GM15510 (cell line): Measurements from ENCODE around the gene RXFP4.

Source experiments
- POLR2A ChIP-seq: IDR thresholded peaks from 3 replicates; pipeline ENCODE4 v1.6.1; 2011; ENCODE audit warnings: borderline replicate concordance; ENCODE audit not compliant: insufficient read length; ENCODE audit errors: extremely low read depth

The RXFP4 gene

DNA sequence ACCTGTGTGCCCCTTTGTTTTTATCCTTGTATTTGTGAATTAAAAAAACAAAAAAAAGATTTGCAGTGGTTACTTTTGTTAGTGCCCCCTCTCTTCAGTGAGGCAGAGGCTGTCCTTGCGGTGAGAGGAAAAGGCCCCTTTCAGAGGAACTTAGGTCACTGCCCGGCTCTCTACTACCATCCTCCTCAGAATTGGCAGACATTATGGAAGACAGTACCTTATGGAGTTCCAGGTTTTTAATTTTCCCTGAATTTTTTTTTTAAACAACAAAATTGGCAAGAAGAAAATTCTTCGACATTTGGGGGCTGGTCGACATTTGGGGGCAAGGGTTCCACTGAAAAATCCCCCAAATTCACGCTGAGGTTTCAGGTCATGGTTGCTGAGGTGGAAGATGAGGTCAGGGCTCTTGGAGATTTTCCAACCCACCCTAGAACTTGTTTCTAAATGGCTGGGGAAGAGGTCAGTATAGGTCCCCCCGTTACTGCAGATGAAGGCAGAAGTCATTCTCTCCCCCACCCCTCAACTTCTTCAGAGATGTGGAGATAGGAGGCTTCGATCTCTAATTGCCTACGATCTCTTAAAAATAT, 5.3 kb downstream of the RXFP4 start:
- TF ChIP-seq POLR2A: no peak

DNA sequence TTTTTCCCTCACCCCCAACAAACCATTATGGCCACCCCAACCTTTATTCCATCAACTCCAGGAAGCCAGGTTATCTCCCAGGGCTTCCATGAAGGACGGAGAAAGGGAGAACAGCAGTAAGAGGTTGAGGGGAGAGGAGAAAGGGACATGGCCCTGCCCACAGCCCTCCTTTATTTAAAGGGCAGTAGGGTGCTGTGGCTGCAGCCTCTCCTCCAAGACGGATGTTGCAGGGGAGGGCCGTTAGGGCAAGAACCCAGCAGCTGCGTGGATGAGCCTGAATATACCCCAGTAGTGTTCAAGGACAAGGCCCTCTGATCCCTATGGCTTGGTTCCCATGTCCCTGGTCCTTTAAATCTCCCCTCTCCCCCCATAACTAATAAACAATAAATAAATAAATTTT, 5.9 kb downstream of the RXFP4 start:
- no peak for TF ChIP-seq POLR2A

DNA sequence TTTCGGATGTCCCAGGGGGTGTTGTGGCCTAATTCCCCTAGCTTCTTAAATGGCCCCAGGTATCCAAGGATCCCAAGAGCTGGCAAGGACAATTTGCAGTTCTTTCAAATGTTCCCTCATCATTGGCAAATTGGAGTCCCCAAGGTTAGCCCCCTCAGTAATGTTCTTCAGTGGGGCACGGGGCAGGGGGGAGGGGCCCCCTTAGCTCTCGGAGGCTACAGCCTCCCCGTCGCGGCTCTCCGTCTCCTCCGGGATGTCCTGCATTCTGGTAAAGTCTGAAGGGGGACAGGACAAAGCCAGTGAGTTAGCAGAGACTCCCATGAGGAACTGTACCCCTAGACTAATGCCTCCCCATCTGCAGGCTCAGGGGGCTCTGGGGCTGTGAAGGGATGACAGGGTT, 6.3 kb downstream of the RXFP4 start:
- no peak for TF ChIP-seq POLR2A

DNA sequence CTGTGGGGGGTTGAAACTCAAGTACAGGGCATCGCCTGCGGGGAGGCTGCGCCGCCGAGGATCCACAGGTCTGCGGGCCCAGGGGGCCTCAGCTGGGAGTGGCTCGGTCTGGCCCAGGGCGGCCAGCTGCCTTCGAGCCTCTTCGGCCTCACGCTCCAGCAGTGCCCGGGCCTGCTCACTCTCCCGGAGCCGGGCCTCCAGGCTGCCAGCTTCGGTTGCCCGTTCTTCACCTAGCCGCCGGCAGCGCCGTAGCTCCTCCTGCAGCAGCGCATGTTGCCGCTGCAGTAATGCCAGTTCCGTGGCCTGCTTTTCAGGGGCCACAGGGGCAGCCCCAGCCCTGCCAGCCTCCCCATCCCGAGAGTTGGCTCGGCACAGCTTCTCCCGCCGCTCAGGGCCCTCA, 9.4 kb downstream of the RXFP4 start:
- no peak for TF ChIP-seq POLR2A

DNA sequence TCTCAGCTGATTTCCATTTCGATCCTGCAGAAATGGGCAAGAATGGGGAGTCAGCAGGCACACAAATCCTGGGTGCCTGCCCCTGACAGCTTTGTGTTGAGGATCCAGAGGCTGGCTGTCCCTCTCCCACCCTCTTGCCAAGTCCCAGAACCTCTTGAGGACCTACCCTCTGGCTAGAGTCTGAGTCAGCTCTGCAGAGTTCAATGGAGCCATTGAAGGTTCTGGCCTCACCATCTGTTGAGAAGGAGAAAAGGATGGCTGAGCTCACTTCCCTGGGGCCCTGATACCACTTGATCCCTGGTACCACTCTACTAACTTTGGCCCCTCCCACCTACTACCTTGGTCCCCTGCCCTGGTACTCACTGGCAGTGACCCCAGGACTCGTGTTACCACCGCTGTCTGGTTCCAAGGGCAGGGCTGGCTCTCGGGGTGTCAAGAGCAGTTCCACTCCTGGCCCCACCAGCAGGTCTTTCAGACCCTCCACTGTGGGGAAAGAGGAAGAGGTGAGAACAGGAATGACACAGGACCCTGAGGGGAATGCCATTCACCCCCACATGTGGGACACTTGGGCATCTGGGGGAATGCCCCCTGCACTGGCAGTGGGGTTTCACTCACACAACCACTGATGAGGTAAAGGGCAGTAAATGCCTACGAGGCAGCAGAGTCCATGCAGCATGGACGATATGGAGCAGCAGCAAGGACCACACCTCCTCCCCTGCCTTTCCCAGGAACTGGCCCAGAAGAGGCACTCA, 10.5 kb downstream of the RXFP4 start:
- no peak for TF ChIP-seq POLR2A

DNA sequence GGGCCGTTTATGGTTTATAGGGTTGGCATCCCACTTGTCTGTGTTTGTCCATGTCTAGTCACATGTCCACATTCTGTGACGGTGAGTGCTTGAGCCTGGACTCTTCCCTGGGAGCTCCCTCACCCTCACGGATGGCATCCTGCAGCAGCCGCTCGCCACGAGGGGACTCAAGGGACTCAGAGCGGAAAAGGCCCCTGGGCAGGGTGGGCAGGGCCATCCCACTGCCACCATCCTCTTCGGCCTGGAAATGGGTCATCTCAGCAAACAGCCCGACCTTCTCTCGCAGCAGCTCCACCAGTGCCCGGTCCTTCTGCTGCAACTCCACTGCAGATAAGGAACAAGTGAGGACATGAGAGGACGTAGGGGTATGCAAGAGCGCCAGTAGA, 11.1 kb downstream of the RXFP4 start:
- no peak for TF ChIP-seq POLR2A

DNA sequence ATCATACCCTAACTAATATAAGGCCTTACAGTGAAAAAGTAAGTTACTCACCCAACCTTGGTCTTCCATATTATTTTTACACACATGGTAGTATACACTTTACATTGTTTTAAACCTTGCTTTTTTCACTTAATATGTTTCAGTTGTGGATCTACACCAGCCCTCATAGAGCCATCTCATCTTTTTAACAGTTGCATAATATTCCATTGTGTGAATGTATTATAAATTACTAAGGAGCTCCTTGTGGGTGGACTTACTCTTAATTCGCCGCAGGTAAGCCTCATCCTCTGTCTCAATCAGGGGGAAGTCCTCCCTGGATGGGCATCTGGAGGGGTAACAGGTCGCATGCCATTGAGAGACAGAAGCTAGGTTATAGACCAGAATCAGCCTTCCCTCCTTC, 13.2 kb downstream of the RXFP4 start:
- no peak for TF ChIP-seq POLR2A

DNA sequence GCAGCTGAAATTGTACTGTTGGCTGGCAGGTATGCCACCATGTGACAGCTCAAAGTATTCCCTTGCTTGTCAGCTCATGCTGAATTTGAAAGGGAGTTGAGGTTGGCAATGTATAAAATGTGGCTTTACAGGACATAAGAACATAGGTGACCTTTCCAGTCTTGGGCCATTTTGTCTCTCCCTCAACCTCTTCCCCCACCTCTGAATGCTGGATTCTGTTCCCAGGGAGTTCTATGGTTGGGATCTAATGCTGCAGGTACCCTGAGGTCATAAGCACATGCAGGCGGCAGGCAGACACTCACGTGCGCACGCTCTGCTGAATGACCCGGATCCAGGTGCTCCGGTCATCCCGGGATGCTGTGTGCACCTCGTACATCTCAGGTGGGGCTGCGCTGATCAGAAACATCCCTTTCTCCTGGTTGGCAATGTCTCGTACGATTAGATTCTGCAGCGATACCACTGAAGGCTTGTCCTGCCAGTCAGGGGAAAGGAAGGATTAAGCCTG, 16.0 kb downstream of the RXFP4 start:
- TF ChIP-seq POLR2A: no peak

DNA sequence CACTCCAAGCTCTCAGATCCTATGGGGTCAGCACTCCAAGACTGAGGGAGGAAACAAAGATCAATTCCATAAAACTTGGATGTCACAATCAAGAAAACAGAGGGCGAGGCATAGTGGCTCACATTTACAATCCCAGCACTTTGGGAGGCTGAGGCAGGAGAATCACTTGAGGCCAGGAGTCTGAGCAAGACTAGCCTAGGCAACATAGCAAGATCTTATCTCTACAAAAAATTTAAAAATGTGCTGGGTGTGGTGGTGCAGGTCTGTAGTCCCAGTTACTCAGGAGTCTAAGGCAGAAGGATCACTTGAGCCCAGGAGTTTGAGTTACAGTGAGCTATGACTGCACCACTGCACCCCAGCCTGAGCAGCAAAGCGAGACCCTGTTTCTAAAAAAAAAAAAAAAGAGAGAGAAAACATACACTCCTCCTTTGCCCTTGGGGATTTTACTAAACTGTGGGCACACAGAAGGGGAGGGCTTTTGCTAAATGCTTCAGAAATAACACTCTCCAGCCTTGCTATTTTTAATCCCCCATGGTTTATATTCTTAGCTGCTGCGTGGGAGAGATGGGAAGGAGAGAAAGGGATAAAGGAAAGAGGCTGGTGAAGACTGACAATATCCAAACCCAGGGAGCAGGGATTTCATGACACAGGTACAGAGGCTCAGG, 18.8 kb downstream of the RXFP4 start:
- TF ChIP-seq POLR2A: no peak

DNA sequence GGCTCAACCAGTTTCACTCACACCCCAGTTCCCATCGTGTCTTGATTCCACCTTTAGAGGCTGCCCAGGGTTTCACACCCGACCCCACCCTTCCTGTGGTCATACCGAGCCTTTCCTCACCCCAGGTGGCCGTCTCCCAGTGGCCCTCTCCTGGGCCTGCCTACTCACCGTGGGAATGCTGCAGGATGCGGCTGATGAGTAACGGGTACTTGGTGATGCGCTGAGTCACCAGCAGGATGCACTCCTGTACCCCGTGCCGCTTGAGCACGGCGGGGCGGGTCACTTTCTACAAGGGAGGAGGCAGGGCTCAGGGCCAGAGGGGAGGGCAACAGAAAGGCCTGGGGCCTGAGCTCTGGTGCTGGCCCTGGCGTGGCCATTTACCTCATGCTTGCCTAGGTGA, 20.5 kb downstream of the RXFP4 start:
- no peak for TF ChIP-seq POLR2A

DNA sequence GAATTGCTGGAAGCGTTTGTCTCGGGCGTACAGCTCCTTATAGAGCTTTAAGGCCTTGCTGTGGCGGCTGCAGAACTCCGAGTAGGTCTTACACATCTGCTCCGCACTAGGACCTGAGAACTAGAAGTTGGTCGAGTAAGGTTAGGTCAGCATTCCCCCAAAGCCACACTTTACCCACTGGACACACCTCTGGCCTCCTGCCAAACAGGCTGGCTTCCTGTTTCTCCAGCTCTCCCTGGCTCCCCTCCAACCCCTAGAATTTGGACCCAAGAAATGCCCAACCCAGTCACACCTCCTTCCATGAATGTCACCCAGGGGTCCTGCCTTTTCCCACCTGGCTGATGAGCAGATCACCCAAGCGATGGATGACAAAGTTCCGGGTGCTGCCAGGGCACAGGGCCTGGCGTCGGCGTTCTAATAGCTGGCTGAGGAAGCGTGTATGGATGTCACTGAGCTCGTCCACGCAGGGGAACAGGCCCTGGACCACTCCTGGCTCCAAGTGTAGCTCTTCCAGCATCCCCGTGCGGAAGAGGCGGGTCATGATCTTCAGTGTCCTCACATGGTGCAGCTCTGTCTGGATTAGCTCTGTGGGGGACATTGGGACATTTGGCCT, 21.3 kb downstream of the RXFP4 start:
- no peak for TF ChIP-seq POLR2A

DNA sequence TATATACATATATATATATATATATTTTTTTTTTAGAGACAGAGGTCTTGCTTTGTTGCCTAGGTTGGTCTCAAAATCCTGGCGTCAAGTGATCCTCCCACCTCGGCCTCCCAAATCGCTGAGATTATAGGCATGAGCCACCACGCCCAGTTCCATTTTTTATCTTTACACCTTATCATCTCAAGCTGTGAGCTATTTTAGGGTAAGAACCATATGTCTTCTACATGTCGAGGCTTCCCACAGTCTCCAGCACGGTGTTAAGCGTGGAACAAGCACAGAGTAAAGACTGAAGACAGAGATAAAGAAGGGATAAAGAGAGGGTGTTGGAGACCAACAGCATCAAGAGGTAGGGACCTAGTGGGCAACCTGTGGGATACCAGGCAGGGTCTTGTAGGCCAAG, 22.8 kb downstream of the RXFP4 start:
- TF ChIP-seq POLR2A: no peak

DNA sequence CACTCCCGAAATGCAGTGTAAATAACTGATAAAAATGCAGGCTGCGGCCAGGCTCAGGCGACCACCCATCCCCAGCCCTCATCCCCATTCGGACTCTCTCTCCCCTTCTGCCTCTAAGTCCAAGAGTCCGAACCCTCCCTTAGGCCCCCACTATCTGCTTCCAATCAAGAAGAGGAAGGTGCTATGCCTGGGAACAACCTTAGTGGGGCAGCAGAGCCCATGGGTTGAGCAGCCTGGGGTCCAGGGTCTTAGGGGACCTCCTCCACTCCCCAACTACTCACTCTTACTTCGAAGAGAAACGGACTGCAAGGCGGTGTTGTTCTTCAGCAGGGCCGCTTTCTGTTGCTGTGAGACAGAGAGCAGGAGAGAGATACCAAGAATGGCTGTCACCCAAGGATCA, 24.7 kb downstream of the RXFP4 start:
- TF ChIP-seq POLR2A: no peak

DNA sequence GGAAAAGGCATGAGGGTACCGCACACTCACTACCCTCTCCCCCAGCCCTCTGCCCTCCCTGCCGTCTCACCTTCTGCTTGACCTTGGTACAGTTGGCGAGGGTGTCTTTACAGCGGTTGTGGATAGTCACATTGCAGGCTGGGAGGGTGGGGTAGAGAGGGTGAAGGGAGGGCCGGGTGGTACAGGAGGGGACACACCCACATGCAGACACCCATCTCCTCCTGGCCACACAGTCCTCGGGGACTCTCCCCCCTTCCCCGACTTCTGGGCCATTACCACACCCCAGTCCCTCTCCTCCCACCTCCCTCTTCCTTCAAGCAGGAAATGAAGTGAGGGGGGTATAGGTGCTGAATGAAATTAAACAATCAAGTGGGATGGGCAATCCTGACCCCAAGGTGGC, 25.3 kb downstream of the RXFP4 start:
- TF ChIP-seq POLR2A: no peak

DNA sequence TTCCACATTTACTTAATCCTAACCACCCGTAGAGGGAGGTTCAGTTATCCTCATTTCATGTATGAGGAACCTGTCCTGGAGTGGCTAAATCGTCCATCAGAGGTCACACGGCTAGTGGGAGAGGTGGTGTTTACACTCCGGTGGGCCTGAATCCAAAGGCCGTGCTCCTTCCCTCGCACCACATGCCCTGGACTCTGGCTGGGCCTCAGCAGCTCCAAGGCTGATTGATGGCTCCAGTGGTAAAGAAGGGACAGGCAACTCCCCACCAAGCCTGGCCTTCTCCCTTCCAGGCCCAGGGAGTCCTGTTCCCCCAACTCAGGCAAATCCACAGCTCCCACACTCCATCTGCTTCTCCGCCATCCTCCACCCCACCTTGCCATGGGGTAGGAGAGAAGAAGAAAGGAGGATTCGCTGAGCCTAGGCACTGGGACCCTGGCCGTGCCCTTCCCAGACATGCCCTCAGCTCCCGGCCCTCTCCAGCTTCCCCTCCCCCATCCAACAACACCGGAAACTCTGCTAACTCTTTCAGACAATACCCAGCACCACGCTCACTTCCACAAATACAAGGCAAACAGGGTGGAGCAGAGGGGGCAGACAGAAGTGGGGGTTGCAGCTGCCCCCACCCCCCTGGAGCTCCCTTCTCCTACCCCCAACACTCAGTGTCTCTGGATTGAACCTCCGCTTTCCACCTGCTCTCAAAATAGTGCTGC, 26.1 kb downstream of the RXFP4 start:
- no peak for TF ChIP-seq POLR2A

DNA sequence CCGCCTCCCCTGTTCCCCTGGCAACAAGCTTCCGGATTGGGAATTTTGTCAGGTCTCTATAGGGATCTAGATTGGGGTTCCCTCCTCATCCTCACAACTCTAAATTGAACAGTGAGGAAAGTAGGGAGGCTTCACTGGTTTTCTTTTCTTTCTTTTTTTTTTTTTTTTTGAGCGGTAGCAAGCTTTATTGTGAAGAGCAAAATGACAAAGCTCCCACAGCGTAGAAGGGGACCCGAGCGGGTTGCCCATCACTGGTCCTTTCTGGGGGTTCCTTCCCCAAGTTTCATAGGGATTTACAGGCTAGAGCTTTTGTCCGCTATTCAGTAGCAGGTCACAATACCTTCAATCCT, 26.6 kb downstream of the RXFP4 start:
- no peak for TF ChIP-seq POLR2A

DNA sequence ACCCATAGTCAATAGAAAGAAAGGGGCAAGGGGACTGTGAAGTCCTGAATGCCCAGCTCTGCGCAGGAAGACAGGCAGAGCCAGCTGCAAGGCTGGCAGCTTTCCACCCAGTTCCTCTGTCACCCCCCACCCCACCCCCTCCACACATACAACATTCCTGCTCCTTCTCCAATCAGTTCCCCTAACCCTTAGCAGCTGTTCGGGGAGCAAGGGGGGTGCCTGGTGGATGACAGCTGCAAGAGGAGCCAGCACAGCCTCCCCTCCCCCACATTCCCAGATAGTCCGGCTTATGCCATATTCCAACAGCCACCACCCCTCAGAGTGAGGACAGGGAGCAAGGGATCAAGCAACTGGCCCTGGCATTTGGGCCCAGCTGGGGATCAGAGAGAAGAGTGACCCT, 27.2 kb downstream of the RXFP4 start:
- TF ChIP-seq POLR2A: no peak
